ENCODE measurements around the gene FBXL13. TPM values are rescaled to one million over a fixed set of nuclear protein-coding genes. Genes with fewer than 3 reads are reported as not detected.
"Not testable (repeated sequence)": the region's sequence is repeated elsewhere in the genome, so short reads cannot be mapped to it uniquely, and the experiment has no call there.

Gene FBXL13
- total and polyA plus RNA-seq, 4 experiments from 2014 or later: 0.10 to 2.2 (median 0.49) TPM; not detected in 1

- H3K27me3 Mint-ChIP-seq: peaks cover 4 to 5% of the 10 kb centered on the region in 2 donors
- H3K27ac ChIP-seq (ENCODE audit: low read depth, low read length): no peak overlapping the region
- H3K27me3 ChIP-seq (ENCODE audit: insufficient read depth, low read length): no peaks in the 10 kb centered on the region
- no peak overlapping the region for H3K4me3 ChIP-seq (ENCODE audit: low read length in 2 of 2)
- H3K27ac Mint-ChIP-seq: no peak overlapping the region
- H3K4me3 Mint-ChIP-seq: no peak overlapping the region
- no peaks in the 10 kb centered on the region for H3K9me3 Mint-ChIP-seq
- intact Hi-C loops (cut with micrococcal nuclease): no loop called here
- CTCF ChIA-PET (ENCODE audit: partially characterized antibody): no interaction called here
- POLR2A ChIA-PET (ENCODE audit: partially characterized antibody): no interaction called here
- H3K9me3 ChIP-seq (ENCODE audit: control insufficient read depth in 1 of 2, low read length in 2 of 2): no peaks in the 10 kb centered on the region
- H3K36me3 Mint-ChIP-seq: no peaks in the 10 kb centered on the region
- H3K4me1 Mint-ChIP-seq: no peaks in the 10 kb centered on the region
- no peak for DNase-seq
- no peaks in the 10 kb centered on the region for H3K4me1 ChIP-seq (ENCODE audit: insufficient read depth, low read length)
- no peaks in the 10 kb centered on the region for H3K36me3 ChIP-seq (ENCODE audit: insufficient read depth, low read length)
These were observed 98.7 kb downstream of the FBXL13 start for GRCh38 chr7:102975854-102976253.

GRCh38 chr7:102974366-102975236, 100.0 kb downstream of the FBXL13 start:
- no peak overlapping the region for H3K27ac ChIP-seq (ENCODE audit: low read depth, low read length)
- Mint-ChIP-seq H3K4me1 (no peaks in the 10 kb centered on the region), H3K36me3 (no peaks in the 10 kb centered on the region), H3K27me3 (peaks cover 4 to 5% of the 10 kb centered on the region in 2 donors), H3K4me3 (no peak overlapping the region), H3K9me3 (no peaks in the 10 kb centered on the region), H3K27ac (no peak overlapping the region)
- ChIA-PET POLR2A (ENCODE audit: partially characterized antibody) (no interaction called here), CTCF (ENCODE audit: partially characterized antibody) (no interaction called here)
- no peak for DNase-seq
- no peaks in the 10 kb centered on the region for H3K9me3 ChIP-seq (ENCODE audit: control insufficient read depth in 1 of 2, low read length in 2 of 2)
- no peaks in the 10 kb centered on the region for H3K36me3 ChIP-seq (ENCODE audit: insufficient read depth, low read length)
- no peaks in the 10 kb centered on the region for H3K4me1 ChIP-seq (ENCODE audit: insufficient read depth, low read length)
- H3K4me3 ChIP-seq (ENCODE audit: low read length in 2 of 2): no peak overlapping the region
- intact Hi-C loops (cut with micrococcal nuclease): no loop called here
- no peaks in the 10 kb centered on the region for H3K27me3 ChIP-seq (ENCODE audit: insufficient read depth, low read length)

GRCh38 chr7:102973096-102973802, 101.3 kb downstream of the FBXL13 start:
- no peak for DNase-seq
- POLR2A ChIA-PET (ENCODE audit: partially characterized antibody): no interaction called here
- Histone ChIP-seq H3K36me3 (ENCODE audit: insufficient read depth, low read length) (no peaks in the 10 kb centered on the region), H3K4me1 (ENCODE audit: insufficient read depth, low read length) (no peaks in the 10 kb centered on the region), H3K9me3 (ENCODE audit: control insufficient read depth in 1 of 2, low read length in 2 of 2) (no peaks in the 10 kb centered on the region), H3K4me3 (ENCODE audit: low read length in 2 of 2) (no peak overlapping the region), H3K27ac (ENCODE audit: low read depth, low read length) (no peak overlapping the region), H3K27me3 (ENCODE audit: insufficient read depth, low read length) (no peaks in the 10 kb centered on the region)
- CTCF ChIA-PET (ENCODE audit: partially characterized antibody): no interaction called here
- H3K4me1 Mint-ChIP-seq: no peaks in the 10 kb centered on the region
- no peaks in the 10 kb centered on the region for H3K36me3 Mint-ChIP-seq
- intact Hi-C loops (cut with micrococcal nuclease): no loop called here
- H3K27me3 Mint-ChIP-seq: peaks cover 4 to 5% of the 10 kb centered on the region in 2 donors
- H3K4me3 Mint-ChIP-seq: no peak overlapping the region
- H3K9me3 Mint-ChIP-seq: peaks cover 0 to 2% (median 0%) of the 10 kb centered on the region in 8 donors
- H3K27ac Mint-ChIP-seq: no peak overlapping the region

- Mint-ChIP-seq H3K4me1 (no peaks in the 10 kb centered on the region), H3K27ac (no peak overlapping the region), H3K36me3 (no peaks in the 10 kb centered on the region), H3K9me3 (peaks cover 0 to 2% (median 0%) of the 10 kb centered on the region in 8 donors), H3K27me3 (no peaks in the 10 kb centered on the region), H3K4me3 (no peak overlapping the region)
- no peaks in the 10 kb centered on the region for H3K27me3 ChIP-seq (ENCODE audit: insufficient read depth, low read length)
- H3K27ac ChIP-seq (ENCODE audit: low read depth, low read length): no peak overlapping the region
- H3K4me1 ChIP-seq (ENCODE audit: insufficient read depth, low read length): no peaks in the 10 kb centered on the region
- DNase-seq: no peak
- ChIA-PET POLR2A (ENCODE audit: partially characterized antibody) (no interaction called here), CTCF (ENCODE audit: partially characterized antibody) (no interaction called here)
- no peaks in the 10 kb centered on the region for H3K9me3 ChIP-seq (ENCODE audit: control insufficient read depth in 1 of 2, low read length in 2 of 2)
- no peaks in the 10 kb centered on the region for H3K36me3 ChIP-seq (ENCODE audit: insufficient read depth, low read length)
- no peak overlapping the region for H3K4me3 ChIP-seq (ENCODE audit: low read length in 2 of 2)
- intact Hi-C loops (cut with micrococcal nuclease): no loop called here
These were observed 106.8 kb downstream of the FBXL13 start for GRCh38 chr7:102967798-102968197.

GRCh38 chr7:102966465-102966864, 108.1 kb downstream of the FBXL13 start:
- Mint-ChIP-seq H3K9me3 (peaks cover 0 to 7% (median 0%) of the 10 kb centered on the region in 8 donors), H3K36me3 (no peaks in the 10 kb centered on the region), H3K4me3 (no peak overlapping the region), H3K4me1 (no peaks in the 10 kb centered on the region), H3K27me3 (no peaks in the 10 kb centered on the region), H3K27ac (no peak overlapping the region)
- no peak overlapping the region for H3K4me3 ChIP-seq (ENCODE audit: low read length in 2 of 2)
- ChIA-PET POLR2A (ENCODE audit: partially characterized antibody) (no interaction called here), CTCF (ENCODE audit: partially characterized antibody) (no interaction called here)
- no peaks in the 10 kb centered on the region for H3K27me3 ChIP-seq (ENCODE audit: insufficient read depth, low read length)
- DNase-seq: no peak
- no peak overlapping the region for H3K27ac ChIP-seq (ENCODE audit: low read depth, low read length)
- H3K9me3 ChIP-seq (ENCODE audit: control insufficient read depth in 1 of 2, low read length in 2 of 2): no peaks in the 10 kb centered on the region
- H3K4me1 ChIP-seq (ENCODE audit: insufficient read depth, low read length): no peaks in the 10 kb centered on the region
- H3K36me3 ChIP-seq (ENCODE audit: insufficient read depth, low read length): no peaks in the 10 kb centered on the region
- intact Hi-C loops (cut with micrococcal nuclease): no loop called here

- H3K9me3 ChIP-seq (ENCODE audit: control insufficient read depth in 1 of 2, low read length in 2 of 2); H3K27ac Mint-ChIP-seq; H3K4me1 Mint-ChIP-seq; H3K36me3 Mint-ChIP-seq; H3K4me3 ChIP-seq (ENCODE audit: low read length in 2 of 2); H3K27me3 Mint-ChIP-seq; DNase-seq; intact Hi-C loops (cut with micrococcal nuclease); H3K27ac ChIP-seq (ENCODE audit: low read depth, low read length); CTCF ChIA-PET (ENCODE audit: partially characterized antibody); H3K36me3 ChIP-seq (ENCODE audit: insufficient read depth, low read length); H3K4me1 ChIP-seq (ENCODE audit: insufficient read depth, low read length); H3K27me3 ChIP-seq (ENCODE audit: insufficient read depth, low read length); H3K4me3 Mint-ChIP-seq; POLR2A ChIA-PET (ENCODE audit: partially characterized antibody): not testable (repeated sequence)
- peaks cover 0 to 11% (median 3%) of the 10 kb centered on the region in 8 donors for H3K9me3 Mint-ChIP-seq
These were observed 112.6 kb downstream of the FBXL13 start for GRCh38 chr7:102961993-102962392.

- H3K27me3 Mint-ChIP-seq; H3K4me1 Mint-ChIP-seq; H3K27me3 ChIP-seq (ENCODE audit: insufficient read depth, low read length); H3K4me3 ChIP-seq (ENCODE audit: low read length in 2 of 2); H3K9me3 ChIP-seq (ENCODE audit: control insufficient read depth in 1 of 2, low read length in 2 of 2); CTCF ChIA-PET (ENCODE audit: partially characterized antibody); H3K36me3 Mint-ChIP-seq; H3K27ac ChIP-seq (ENCODE audit: low read depth, low read length); POLR2A ChIA-PET (ENCODE audit: partially characterized antibody); H3K4me3 Mint-ChIP-seq; H3K36me3 ChIP-seq (ENCODE audit: insufficient read depth, low read length); H3K27ac Mint-ChIP-seq; H3K4me1 ChIP-seq (ENCODE audit: insufficient read depth, low read length); DNase-seq; intact Hi-C loops (cut with micrococcal nuclease): not testable (repeated sequence)
- H3K9me3 Mint-ChIP-seq: peaks cover 6 to 44% (median 35%) of the 10 kb centered on the region in 8 donors
These were observed 116.6 kb downstream of the FBXL13 start for GRCh38 chr7:102958004-102958403.
